Tibial nerve (tissue), 4 donors: Measurements from ENCODE around the gene RDX.
"Not testable (repeated sequence)": the region's sequence is repeated elsewhere in the genome, so short reads cannot be mapped to it uniquely, and the experiment has no call there.

Source experiments
- CTCF ChIP-seq, 5 experiments: fragments of 200-600 bp in 3 of 5; fragments of 450-650 bp in 2 of 5; sonication (generic) in 3 of 5; IDR thresholded peaks; one replicate each; pipeline ENCODE4 v1.5.1; 2016 to 2019; ENCODE audit warnings: antibody characterized with exemption in 5 of 5, mild to moderate bottlenecking in 3 of 5, moderate library complexity in 2 of 5
- EP300 ChIP-seq, 2 donors: sonication (generic); formaldehyde crosslinking; IDR thresholded peaks; one replicate each; pipeline ENCODE4 v1.6.1; 2017; ENCODE audit warnings: antibody characterized with exemption in 2 of 2, mild to moderate bottlenecking in 1 of 2
- POLR2A ChIP-seq, 2 donors: fragments of 450-650 bp; IDR thresholded peaks; one replicate each; pipeline ENCODE4 v1.6.1; 2017; ENCODE audit warnings: antibody characterized with exemption in 2 of 2, mild to moderate bottlenecking in 2 of 2, moderate library complexity in 2 of 2

DNA sequence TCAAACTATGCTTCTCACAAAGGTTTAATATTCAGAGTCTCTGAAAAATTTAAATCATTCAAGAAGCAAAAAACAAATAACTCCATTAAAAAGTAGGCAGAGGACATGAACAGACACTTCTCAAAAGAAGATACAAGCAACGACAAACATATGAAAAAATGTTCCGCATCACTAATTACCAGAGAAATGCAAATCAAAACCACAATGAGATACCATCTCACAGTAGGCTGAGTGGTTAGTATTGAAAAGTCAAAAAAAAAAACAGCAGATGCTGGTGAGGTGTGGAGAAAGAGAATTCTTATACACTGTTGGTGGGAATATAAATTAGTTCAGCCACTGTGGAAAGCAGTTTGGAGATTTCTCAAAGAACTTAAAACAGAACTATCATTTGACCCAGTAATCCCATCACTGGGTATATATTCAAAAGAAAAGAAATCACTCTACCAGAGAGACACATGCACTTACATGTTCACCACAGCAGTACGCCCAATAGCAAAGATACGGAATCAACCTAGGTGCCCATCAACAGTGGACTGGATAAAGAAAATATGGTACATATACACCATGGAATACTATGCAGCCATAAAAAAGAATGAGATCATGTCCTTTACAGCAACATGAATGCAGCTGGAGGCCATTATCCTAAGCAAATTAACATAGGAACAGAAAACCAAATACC lies 103.7 kb downstream of the RDX start:
- TF ChIP-seq CTCF, POLR2A, EP300 (IDR thresholded peaks at IDR 0.05): not testable (repeated sequence)
